Naive thymus-derived CD8-positive, alpha-beta T cell (primary cell): ENCODE results near the gene PRDX2. TPM values are rescaled to one million over a fixed set of nuclear protein-coding genes. Genes with fewer than 3 reads are reported as not detected.

Source experiments
- ATAC-seq, 2 donors: fragments of 150-1000 bp; cut with Tn5 transposase in 1 of 2; sonication (Bioruptor Pico), chemical (Tn5 transposase) in 1 of 2; 1 replicate in 1 of 2; 2 replicates in 1 of 2; pipeline ENCODE4 v1.10.0; 2021; ENCODE audit warnings: mild to moderate bottlenecking in 2 of 2, moderate library complexity in 2 of 2
- POLR2A ChIA-PET: fragments of 350-600 bp; sonication (Branson Sonifier 250); formaldehyde crosslinking; loops from one replicate; lab custom pipeline; 2021; ENCODE audit warnings: antibody characterized with exemption; lab: Charles Lee
- DNase-seq, 10 donors: peaks; one replicate each; pipeline versions ENCODE4 v3.0.0 to v3.0.0-alpha.2; 2020 to 2022
- H3K27ac Mint-ChIP-seq, 10 donors: one replicate each; pipeline ENCODE4 v1.8.0; 2020 to 2022; ENCODE audit warnings: mild to moderate bottlenecking in 10 of 10, mixed read lengths in 10 of 10, moderate library complexity in 4 of 10, inconsistent platforms in 1 of 10
- H3K27me3 Mint-ChIP-seq, 5 donors: one replicate each; pipeline ENCODE4 v1.8.0; 2021 to 2022; ENCODE audit warnings: mixed read lengths in 5 of 5
- H3K36me3 Mint-ChIP-seq, 3 donors: one replicate each; pipeline ENCODE4 v1.8.0; 2020 to 2022; ENCODE audit warnings: mixed read lengths in 3 of 3, mild to moderate bottlenecking in 2 of 3, inconsistent platforms in 1 of 3
- H3K4me1 Mint-ChIP-seq, 4 donors: one replicate each; pipeline ENCODE4 v1.8.0; 2021 to 2022; ENCODE audit warnings: mixed read lengths in 4 of 4
- H3K4me3 Mint-ChIP-seq, 10 donors: one replicate each; pipeline ENCODE4 v1.8.0; 2020 to 2022; ENCODE audit warnings: mild to moderate bottlenecking in 10 of 10, mixed read lengths in 10 of 10, moderate library complexity in 6 of 10, inconsistent platforms in 1 of 10
- H3K9me3 Mint-ChIP-seq, 9 donors: one replicate each; pipeline ENCODE4 v1.8.0; 2020 to 2022; ENCODE audit warnings: mixed read lengths in 9 of 9, mild to moderate bottlenecking in 3 of 9, inconsistent platforms in 1 of 9, moderate library complexity in 1 of 9
- polyA plus RNA-seq, 3 donors: library from polyadenylated mRNA; unstranded; fragments of 300-500 nt; fragmentation: Illumina TruSeq; gene quantifications; one replicate each; pipeline ENCODE4 v1.2.3, GENCODE V29; 2021
- total RNA-seq, 8 experiments: library from RNA in 2 of 8; stranded (reverse) in 2 of 8; gene quantifications; one replicate each; pipeline ENCODE4 v1.2.3 and lab custom pipeline; 2021 to 2026

PRDX2 gene
- total and polyA plus RNA-seq, 5 experiments from 2014 or later, result 108 to 362 (median 253) TPM

GRCh38 chr19:12790628-12791344 lies 10.8 kb downstream of the PRDX2 start:
- DNase-seq (no peak), ATAC-seq (no peak)
- H3K9me3 Mint-ChIP-seq, result peaks cover 0 to 4% (median 0%) of the 10 kb centered on the region in 9 donors
- H3K27ac Mint-ChIP-seq, result peak overlapping the region; percentile 97 to 100 (median 100)
- H3K27me3 Mint-ChIP-seq, result peaks cover 0 to 4% (median 0%) of the 10 kb centered on the region in 5 donors
- H3K4me1 Mint-ChIP-seq, result peaks cover 24 to 56% (median 42%) of the 10 kb centered on the region in 4 donors
- H3K4me3 Mint-ChIP-seq, result peak overlapping the region; percentile 91 to 99 (median 96)
- POLR2A ChIA-PET, result interaction anchor here (0.6 to 14.5 kb wide), 22 partner anchors 11 to 538 kb away, joined by 3 to 1021 read pairs (median 5); partner anchors contain the start of genes CALR, DHPS, FBXW9 and GCDH
- H3K36me3 Mint-ChIP-seq, result peaks cover 1 to 7% (median 5%) of the 10 kb centered on the region in 3 donors

GRCh38 chr19:12789904-12790619 lies 11.5 kb downstream of the PRDX2 start:
- H3K36me3 Mint-ChIP-seq, result peaks cover 1 to 7% (median 5%) of the 10 kb centered on the region in 3 donors
- H3K4me1 Mint-ChIP-seq, result peaks cover 22 to 50% (median 39%) of the 10 kb centered on the region in 4 donors
- DNase-seq (peak; percentile 82 to 96 (median 90)), ATAC-seq (peak; percentile 35 to 38)
- peaks cover 0 to 4% (median 0%) of the 10 kb centered on the region in 5 donors for H3K27me3 Mint-ChIP-seq
- H3K9me3 Mint-ChIP-seq, result peaks cover 0 to 4% (median 0%) of the 10 kb centered on the region in 9 donors
- POLR2A ChIA-PET, result interaction anchor here (0.6 to 14.5 kb wide), 10 partner anchors 8 to 501 kb away, joined by 3 to 1021 read pairs (median 11); partner anchors contain the start of genes CALR, FBXW9, GET3 and HOOK2
- peak overlapping the region; percentile 91 to 99 (median 96) for H3K4me3 Mint-ChIP-seq
- peak overlapping the region; percentile 97 to 100 (median 100) for H3K27ac Mint-ChIP-seq

GRCh38 chr19:12789098-12789903 lies 12.3 kb downstream of the PRDX2 start:
- Mint-ChIP-seq H3K4me1 (peaks cover 20 to 42% (median 33%) of the 10 kb centered on the region in 4 donors), H3K27ac (peak overlapping the region in 9 of 10 donors; percentile 94 to 100 (median 98)), H3K27me3 (peaks cover 0 to 4% (median 0%) of the 10 kb centered on the region in 5 donors), H3K36me3 (peaks cover 1 to 7% (median 5%) of the 10 kb centered on the region in 3 donors), H3K4me3 (peak overlapping the region; percentile 68 to 99 (median 80)), H3K9me3 (peaks cover 0 to 4% (median 0%) of the 10 kb centered on the region in 9 donors)
- ATAC-seq, result no peak
- POLR2A ChIA-PET, result interaction anchor here (0.6 to 2.9 kb wide), 3 partner anchors 9 to 310 kb away, joined by 4 to 34 read pairs (median 4); no protein-coding TSS in a partner anchor
- DNase-seq, result peak in 3 of 10 donors; percentile 21 to 48 (median 44)

- Mint-ChIP-seq H3K4me1 (peaks cover 17 to 39% (median 28%) of the 10 kb centered on the region in 4 donors), H3K9me3 (peaks cover 0 to 4% (median 0%) of the 10 kb centered on the region in 9 donors), H3K36me3 (peaks cover 1 to 7% (median 5%) of the 10 kb centered on the region in 3 donors), H3K27ac (peak overlapping the region in 9 of 10 donors; percentile 94 to 98 (median 98)), H3K4me3 (peak overlapping the region; percentile 68 to 99 (median 80)), H3K27me3 (peaks cover 0 to 4% (median 0%) of the 10 kb centered on the region in 5 donors)
- DNase-seq, result peak in 3 of 10 donors; percentile 37 to 51 (median 42)
- POLR2A ChIA-PET, result interaction anchor here (1.1 to 2.9 kb wide), 2 partner anchors 11 to 311 kb away, joined by 4 to 34 read pairs; no protein-coding TSS in a partner anchor
- no peak for ATAC-seq
Observed at GRCh38 chr19:12788682-12789097, 12.9 kb downstream of the PRDX2 start.

- ATAC-seq, result no peak
- Mint-ChIP-seq H3K9me3 (peaks cover 0 to 2% (median 0%) of the 10 kb centered on the region in 9 donors), H3K36me3 (peaks cover 0 to 5% (median 4%) of the 10 kb centered on the region in 3 donors), H3K27me3 (peaks cover 0 to 2% (median 0%) of the 10 kb centered on the region in 5 donors), H3K27ac (peak overlapping the region in 9 of 10 donors; percentile 85 to 98 (median 98)), H3K4me1 (peaks cover 20 to 45% (median 29%) of the 10 kb centered on the region in 4 donors), H3K4me3 (peak overlapping the region in 3 of 10 donors; percentile 37 to 89 (median 63))
- DNase-seq, result no peak
- POLR2A ChIA-PET, result interaction anchor here (1.1 to 2.9 kb wide), 2 partner anchors 11 to 311 kb away, joined by 4 to 34 read pairs; no protein-coding TSS in a partner anchor
Observed at GRCh38 chr19:12788042-12788681, 13.4 kb downstream of the PRDX2 start.

GRCh38 chr19:12787458-12787857 lies 14.1 kb downstream of the PRDX2 start:
- Mint-ChIP-seq H3K9me3 (no peaks in the 10 kb centered on the region), H3K4me3 (peak overlapping the region in 1 of 10 donors; percentile 28), H3K27me3 (peaks cover 0 to 2% (median 0%) of the 10 kb centered on the region in 5 donors), H3K27ac (peak overlapping the region in 8 of 10 donors; percentile 29 to 98 (median 92)), H3K4me1 (peaks cover 20 to 47% (median 27%) of the 10 kb centered on the region in 4 donors), H3K36me3 (no peaks in the 10 kb centered on the region)
- POLR2A ChIA-PET, result interaction anchor here (2.9 kb wide), 1 partner anchor 10 kb away, joined by 34 read pairs; no protein-coding TSS in a partner anchor
- no peak for ATAC-seq
- no peak for DNase-seq

GRCh38 chr19:12786952-12787351 lies 14.6 kb downstream of the PRDX2 start:
- no peaks in the 10 kb centered on the region for H3K9me3 Mint-ChIP-seq
- DNase-seq (no peak), ATAC-seq (no peak)
- peaks cover 23 to 50% (median 30%) of the 10 kb centered on the region in 4 donors for H3K4me1 Mint-ChIP-seq
- peaks cover 0 to 2% (median 0%) of the 10 kb centered on the region in 5 donors for H3K27me3 Mint-ChIP-seq
- POLR2A ChIA-PET, result interaction anchor here (2.9 kb wide), 1 partner anchor 9 kb away, joined by 34 read pairs; no protein-coding TSS in a partner anchor
- H3K27ac Mint-ChIP-seq, result peak overlapping the region in 9 of 10 donors; percentile 2 to 98 (median 86)
- H3K36me3 Mint-ChIP-seq, result no peaks in the 10 kb centered on the region
- peak overlapping the region in 1 of 10 donors; percentile 28 for H3K4me3 Mint-ChIP-seq

GRCh38 chr19:12786141-12786870 lies 15.3 kb downstream of the PRDX2 start:
- POLR2A ChIA-PET, result interaction anchor here (1.4 kb wide), 1 partner anchor 10 kb away, joined by 3 read pairs; no protein-coding TSS in a partner anchor
- H3K27ac Mint-ChIP-seq, result peak overlapping the region in 9 of 10 donors; percentile 29 to 98 (median 75)

GRCh38 chr19:12785431-12786031 lies 16.1 kb downstream of the PRDX2 start:
- POLR2A ChIA-PET, result interaction anchor here (0.6 to 1.4 kb wide), 3 partner anchors 10 to 1591 kb away, joined by 3 to 8 read pairs (median 4); no protein-coding TSS in a partner anchor
- H3K4me3 Mint-ChIP-seq, result no peak overlapping the region
- ATAC-seq, result no peak
- H3K36me3 Mint-ChIP-seq, result no peaks in the 10 kb centered on the region
- peaks cover 21 to 49% (median 28%) of the 10 kb centered on the region in 4 donors for H3K4me1 Mint-ChIP-seq
- H3K27ac Mint-ChIP-seq, result no peak overlapping the region
- no peaks in the 10 kb centered on the region for H3K9me3 Mint-ChIP-seq
- DNase-seq, result peak in 1 of 10 donors; percentile 50
- H3K27me3 Mint-ChIP-seq, result no peaks in the 10 kb centered on the region

More at GRCh38 chr19:12786141-12786870, 15.3 kb downstream of the PRDX2 start:
- peak overlapping the region in 1 of 10 donors; percentile 32 for H3K4me3 Mint-ChIP-seq
- no peaks in the 10 kb centered on the region for H3K36me3 Mint-ChIP-seq
- H3K4me1 Mint-ChIP-seq, result peaks cover 28 to 56% (median 35%) of the 10 kb centered on the region in 4 donors
- H3K9me3 Mint-ChIP-seq, result no peaks in the 10 kb centered on the region
- peaks cover 0 to 1% (median 0%) of the 10 kb centered on the region in 5 donors for H3K27me3 Mint-ChIP-seq
- no peak for ATAC-seq
- DNase-seq, result peak in 1 of 10 donors; percentile 22
